Loucy (cell line): Measurements from ENCODE around the gene CALN1.

ENCODE experiments used
- CTCF ChIP-seq: fragments of 200-600 bp; sonication (generic); conservative IDR thresholded peaks from 2 replicates; pipeline ENCODE4 v1.5.1; 2014; ENCODE audit warnings: mild to moderate bottlenecking, antibody characterized with exemption, low read length
- EZH2phosphoT487 ChIP-seq: fragments of 200-600 bp; IDR thresholded peaks from 2 replicates; pipeline ENCODE4 v1.6.1; 2018; ENCODE audit warnings: antibody characterized with exemption, mild to moderate bottlenecking, moderate library complexity, borderline replicate concordance

GRCh38 chr7:71784180-71784579 lies 628.0 kb downstream of the CALN1 start:
- no peak for TF ChIP-seq CTCF
- TF ChIP-seq EZH2phosphoT487 = no peak
